NCI-H524 treated with DMSO at 0.1 percent for 48 hours (cell line): Measurements from ENCODE around the gene AKR1A1.
"Not testable (repeated sequence)": the region's sequence is repeated elsewhere in the genome, so short reads cannot be mapped to it uniquely, and the experiment has no call there.

Source experiments
- DNase-seq: peaks from one replicate; lab custom pipeline; 2025; lab: John Stamatoyannopoulos, UW

Gene AKR1A1

GRCh38 chr1:45550401-45551351, at the start of gene AKR1A1:
Gene AKR1A1 (plus strand): TSS chr1:45550826. CDS start chr1:45561795, 10,969 bp downstream.
- peak; percentile 53 for DNase-seq

GRCh38 chr1:45501505-45501859, 49.1 kb upstream of the AKR1A1 start:
- DNase-seq = no peak

DNA sequence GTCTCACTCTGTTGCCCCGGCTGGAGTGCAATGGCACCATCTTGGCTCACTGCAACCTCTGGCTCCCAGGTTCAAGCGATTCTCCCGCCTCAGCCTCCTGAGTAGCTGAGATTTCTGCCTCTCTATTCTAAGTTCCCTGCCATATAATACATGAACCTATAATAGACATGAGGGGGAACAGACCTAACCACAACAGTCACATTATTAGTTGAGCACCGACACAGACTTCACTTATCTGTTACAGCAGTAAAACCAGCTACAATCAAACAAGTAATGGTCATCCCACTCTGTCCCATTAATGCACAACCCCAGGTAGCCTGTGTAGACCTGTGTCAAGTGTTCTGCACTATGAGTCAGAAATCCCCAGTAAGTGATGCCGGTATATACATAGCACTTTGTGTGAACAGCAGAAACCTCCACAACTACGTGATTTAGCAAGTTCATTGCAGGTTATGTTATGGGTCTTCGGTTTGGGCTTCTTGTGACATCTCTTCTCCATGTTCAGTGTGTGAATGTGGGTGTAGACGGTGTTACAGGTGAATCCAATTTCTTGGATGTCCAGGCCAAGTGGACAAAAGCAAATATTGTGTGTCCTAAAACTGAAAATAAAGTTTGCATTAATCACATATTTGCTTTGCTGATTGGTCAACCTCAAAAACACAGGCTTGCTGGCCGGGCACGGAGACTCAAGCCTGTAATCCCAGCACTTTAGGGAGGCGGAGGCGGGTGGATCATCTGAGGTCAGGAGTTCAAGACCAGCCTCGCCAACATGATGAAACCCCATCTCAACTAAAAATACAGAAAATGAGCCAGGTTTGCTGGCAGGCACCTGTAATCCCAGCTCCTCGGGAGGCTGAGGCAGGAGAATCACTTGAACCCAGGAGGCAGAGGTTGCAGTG, 46.9 kb upstream of the AKR1A1 start:
- no peak for DNase-seq

DNA sequence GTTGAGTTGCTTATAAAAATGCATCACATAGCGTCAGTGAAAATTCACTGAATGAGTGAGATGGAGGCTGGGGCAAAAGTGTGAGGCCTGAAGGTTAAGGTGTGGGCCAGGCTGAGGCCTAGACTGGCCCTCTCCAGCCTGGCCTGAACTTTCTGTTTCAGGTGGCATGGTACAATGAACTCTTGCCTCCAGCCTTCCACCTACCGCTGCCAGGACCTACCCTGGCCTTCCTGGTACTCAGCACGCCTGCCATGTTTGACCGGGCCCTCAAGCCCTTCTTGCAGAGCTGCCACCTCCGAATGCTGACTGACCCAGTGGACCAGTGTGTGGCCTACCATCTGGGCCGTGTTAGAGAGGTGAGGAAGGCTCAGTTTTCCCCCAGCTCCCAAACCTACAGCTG, 43.4 kb upstream of the AKR1A1 start:
- DNase-seq = no peak

GRCh38 chr1:45507893-45508292, 42.7 kb upstream of the AKR1A1 start:
- no peak for DNase-seq

- no peak for DNase-seq
These were observed 42.1 kb upstream of the AKR1A1 start for GRCh38 chr1:45508295-45509151.

DNA sequence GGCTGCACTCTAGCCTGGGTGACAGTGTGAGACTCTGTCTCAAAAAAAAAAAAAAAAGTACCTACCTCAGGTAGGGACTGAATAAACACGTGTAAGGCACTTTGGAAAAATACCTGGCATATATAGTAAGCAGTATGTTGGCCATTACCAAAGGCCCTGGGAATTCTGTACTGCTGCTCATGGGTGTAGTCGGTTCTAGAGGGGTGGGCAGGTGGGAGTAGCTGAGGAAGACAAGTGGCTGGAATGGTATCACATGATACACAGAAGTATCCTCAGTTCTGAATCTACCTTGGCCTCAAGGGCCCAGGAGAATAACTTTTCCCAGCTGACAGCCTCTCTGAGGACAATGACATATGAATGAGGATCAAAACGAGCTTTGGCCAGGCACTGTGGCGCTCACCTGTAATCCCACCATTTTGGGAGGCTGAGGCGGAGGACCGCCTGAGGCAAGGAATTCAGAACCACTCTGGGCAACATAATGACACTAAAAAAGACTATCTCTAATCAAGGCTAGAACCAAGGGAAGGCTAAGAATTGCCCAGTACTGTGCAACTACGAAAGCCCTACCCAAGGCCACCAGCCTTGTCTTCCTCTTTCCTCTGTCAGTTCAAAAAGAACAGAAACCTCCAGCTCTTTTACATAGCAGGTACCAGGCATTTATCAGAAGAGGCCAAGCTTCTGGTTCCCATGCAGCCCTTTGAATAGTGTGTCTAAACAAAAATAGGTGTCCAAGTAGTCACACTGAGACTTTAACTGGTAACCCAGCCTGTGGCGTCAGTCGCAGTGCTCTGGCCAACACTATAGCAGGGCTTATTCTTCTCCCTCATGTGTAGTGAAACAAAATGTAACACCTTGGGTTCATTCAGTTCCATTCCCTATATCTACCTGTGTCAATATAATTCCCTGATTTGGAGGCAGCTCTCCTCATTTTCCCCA, 40.3 kb upstream of the AKR1A1 start:
- no peak for DNase-seq

- DNase-seq = no peak
These were observed 39.6 kb upstream of the AKR1A1 start for GRCh38 chr1:45510972-45511527.

DNA sequence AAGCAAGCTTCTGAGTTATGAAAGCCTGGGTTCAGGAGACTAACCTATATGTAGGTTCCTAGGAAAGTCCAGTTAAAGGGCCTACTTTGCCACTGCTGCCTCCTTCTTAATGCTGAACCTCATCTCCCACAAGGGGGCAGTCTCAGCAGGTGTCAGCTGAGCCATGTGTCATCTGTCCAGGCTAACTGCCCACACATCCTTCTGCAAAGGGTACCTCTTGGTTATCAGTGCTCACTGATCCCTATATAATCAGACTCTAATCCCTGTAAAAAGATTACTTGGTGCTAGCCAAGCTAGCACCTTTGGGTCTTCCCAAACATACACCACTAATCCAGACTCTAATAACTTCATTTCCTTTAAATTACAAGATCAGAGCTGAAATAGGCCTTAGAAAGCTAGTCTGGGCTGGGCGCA, 38.0 kb upstream of the AKR1A1 start:
- peak; percentile 30 for DNase-seq

DNA sequence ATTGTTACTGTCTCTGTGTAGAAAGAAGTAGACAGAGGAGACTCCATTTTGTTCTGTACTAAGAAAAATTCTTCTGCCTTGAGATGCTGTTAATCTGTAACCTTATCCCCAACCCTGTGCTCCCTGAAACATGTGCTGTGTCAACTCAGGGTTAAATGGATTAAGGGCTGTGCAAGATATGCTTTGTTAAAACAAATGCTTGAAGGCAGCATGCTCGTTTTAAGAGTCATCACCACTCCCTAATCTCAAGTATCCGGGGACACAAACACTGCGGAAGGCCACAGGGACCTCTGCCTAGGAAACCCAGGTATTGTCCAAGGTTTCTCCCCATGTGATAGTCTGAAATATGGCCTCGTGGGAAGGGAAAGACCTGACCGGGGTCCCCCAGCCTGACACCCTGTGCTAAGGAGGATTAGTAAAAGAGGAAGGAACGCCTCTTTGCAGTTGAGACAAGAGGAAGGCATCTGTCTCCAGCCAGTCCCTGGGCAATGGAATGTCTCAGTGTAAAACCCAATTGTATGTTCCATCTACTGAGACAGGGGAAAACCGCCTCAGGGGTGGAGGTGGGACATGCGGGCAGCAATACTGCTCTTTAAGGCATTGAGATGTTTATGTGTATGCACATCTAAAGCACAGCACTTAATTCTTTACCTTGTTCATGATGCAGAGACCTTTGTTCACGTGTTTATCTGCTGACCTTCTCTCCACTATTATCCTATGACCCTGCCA, 36.9 kb upstream of the AKR1A1 start:
- not testable (repeated sequence) for DNase-seq

- no peak for DNase-seq
These were observed 34.6 kb upstream of the AKR1A1 start for GRCh38 chr1:45516036-45516435.

DNA sequence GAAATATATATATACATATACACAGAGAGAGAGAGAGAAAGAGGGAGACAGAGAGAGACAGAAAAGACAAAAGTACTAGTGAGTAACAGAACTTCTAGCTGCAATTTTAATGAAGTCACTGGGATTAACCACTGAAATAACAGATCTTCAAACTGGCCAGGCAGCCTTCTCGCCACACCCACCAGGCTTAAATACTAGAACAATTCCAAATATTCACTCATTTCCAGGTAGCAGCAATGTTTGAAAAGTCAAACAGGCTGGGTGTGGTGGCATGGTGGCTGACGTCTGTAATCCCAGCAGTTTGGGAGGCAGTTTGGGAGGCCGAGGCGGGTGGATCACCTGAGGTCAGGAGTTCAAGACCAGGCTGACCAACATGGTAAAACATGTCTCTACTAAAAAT, 34.2 kb upstream of the AKR1A1 start:
- no peak for DNase-seq

DNA sequence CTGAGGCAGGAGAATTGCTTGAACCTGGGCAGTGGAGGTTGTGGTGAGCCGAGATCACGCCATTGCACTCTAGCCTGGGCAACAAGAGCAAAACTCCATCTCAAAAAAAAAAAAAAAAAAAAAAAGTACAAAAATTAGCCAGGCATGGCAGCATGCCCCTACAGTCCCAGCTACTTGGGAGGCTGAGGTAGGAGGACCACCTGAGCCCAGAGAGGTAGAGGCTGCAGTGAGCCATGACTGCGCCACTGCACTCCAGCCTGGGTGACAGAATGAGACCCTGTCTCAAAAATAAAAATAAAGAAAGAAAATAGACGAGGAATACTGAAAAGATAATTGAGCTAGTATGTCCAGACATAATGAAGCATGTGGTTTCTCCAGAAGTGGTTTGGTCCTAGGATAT, 32.3 kb upstream of the AKR1A1 start:
- DNase-seq = not testable (repeated sequence)

DNA sequence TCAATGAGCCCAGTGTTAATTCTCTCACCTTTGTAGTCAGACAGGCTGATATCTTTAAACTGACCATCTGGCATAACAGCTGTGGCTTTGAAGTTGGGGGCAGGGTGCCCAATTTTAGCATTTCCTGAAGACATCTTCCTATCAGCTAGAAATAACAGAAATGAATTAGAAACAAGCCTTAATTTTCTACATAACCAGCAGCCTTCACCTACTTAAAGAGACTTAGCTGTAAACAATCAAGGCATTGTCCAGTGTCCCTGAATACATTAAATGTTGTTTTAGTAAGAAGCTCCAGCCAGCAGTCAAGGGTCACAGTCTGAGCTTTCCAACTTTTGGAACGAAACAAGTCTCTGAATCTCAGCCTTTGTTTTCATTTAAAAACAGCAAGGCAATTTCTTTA, 31.7 kb upstream of the AKR1A1 start:
- peak; percentile 87 for DNase-seq

- not testable (repeated sequence) for DNase-seq
These were observed 30.9 kb upstream of the AKR1A1 start for GRCh38 chr1:45519774-45520173.

- DNase-seq = peak; percentile 52
These were observed 29.0 kb upstream of the AKR1A1 start, which contains the start of gene PRDX1 for GRCh38 chr1:45521413-45522323. Gene PRDX1 (minus strand): TSS chr1:45521884. CDS start chr1:45519043, 2,841 bp downstream.

DNA sequence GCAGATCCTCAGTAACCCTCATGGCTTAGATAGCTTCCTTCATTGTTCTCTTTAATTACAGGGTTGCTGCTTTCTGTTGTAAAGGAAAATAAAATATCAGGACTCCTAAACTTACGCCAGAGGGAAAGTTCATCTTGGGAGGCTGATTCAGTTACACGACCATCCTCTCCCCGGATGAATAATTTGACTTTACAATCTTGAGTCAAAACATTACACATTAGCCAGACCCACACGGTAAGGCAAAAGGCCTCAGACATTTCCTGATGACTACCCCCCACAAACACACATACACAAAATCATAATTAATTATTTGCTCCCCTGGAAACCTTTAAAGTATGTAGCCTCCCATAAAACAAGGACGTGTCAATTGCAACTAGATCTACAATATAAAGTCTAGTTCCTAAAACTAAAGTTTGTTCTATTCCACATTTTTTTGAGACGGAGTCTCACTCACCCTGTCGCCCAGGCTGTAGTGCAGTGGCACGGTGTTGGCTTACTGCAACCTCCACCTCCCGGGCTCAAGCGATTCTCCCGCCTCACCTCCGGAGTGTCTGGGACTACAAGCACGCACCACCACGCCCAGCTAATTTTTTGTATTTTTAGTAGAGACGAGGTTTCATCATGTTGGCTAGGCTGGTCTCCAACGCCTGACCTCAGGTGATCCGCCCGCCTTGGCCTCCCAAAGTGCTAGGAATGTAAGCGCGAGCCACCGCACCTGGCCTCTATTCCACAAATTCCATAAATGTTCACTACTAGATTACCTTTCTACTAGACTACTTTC, 28.1 kb upstream of the AKR1A1 start:
- no peak for DNase-seq

DNA sequence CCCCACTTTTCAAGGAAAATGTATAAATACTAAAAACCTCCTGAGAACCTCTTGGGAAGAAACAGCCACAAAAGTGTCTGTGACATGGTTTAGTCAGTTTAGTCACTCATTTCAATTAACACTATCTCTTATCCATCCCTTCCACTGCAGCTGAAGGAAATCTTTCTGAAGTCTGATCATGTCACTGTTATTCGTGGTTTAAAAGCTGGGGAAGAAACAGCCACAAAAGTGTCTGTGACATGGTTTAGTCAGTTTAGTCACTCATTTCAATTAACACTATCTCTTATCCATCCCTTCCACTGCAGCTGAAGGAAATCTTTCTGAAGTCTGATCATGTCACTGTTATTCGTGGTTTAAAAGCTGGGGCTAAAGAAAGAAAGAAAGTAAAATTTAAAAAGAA, 27.1 kb upstream of the AKR1A1 start:
- DNase-seq = not testable (repeated sequence)
